MM.1S (cell line): ENCODE data around the gene ZNF205.
"Not testable (repeated sequence)": the region's sequence is repeated elsewhere in the genome, so short reads cannot be mapped to it uniquely, and the experiment has no call there.

Experiments
- DNase-seq: peaks from one replicate; pipeline ENCODE4 v3.0.0-alpha.2; 2015
- H2AFZ ChIP-seq: fragments of 300-600 bp; sonication (generic); 2 replicates; pipeline ENCODE4 v1.6.0; 2016; ENCODE audit warnings: antibody characterized with exemption, low read length
- H3F3A ChIP-seq: fragments of 300-600 bp; sonication (generic); 2 replicates; pipeline ENCODE4 v1.6.1; 2016; ENCODE audit warnings: mild to moderate bottlenecking, antibody characterized with exemption, low read length, moderate library complexity, mixed read lengths; ENCODE audit not compliant: insufficient read depth
- H3K27ac ChIP-seq: fragments of 300-600 bp; sonication (generic); 2 replicates; pipeline ENCODE4 v1.5.1; 2016; ENCODE audit warnings: mild to moderate bottlenecking, low read length
- H3K27me3 ChIP-seq: fragments of 300-600 bp; sonication (generic); replicated peaks from 2 replicates; pipeline ENCODE4 v1.6.0; 2016; ENCODE audit warnings: low read length; ENCODE audit not compliant: insufficient read depth
- H3K36me3 ChIP-seq: fragments of 300-600 bp; sonication (generic); replicated peaks from 2 replicates; pipeline ENCODE4 v1.6.1; 2016; ENCODE audit warnings: mild to moderate bottlenecking, low read length, mixed read lengths; ENCODE audit not compliant: insufficient read depth
- H3K4me1 ChIP-seq: fragments of 300-600 bp; sonication (generic); 2 replicates; pipeline ENCODE4 v1.6.1; 2016; ENCODE audit warnings: low read length, mixed read lengths
- H3K4me2 ChIP-seq: fragments of 300-600 bp; sonication (generic); 2 replicates; pipeline ENCODE4 v1.6.0; 2016; ENCODE audit warnings: low read depth, low read length
- H3K4me3 ChIP-seq: fragments of 300-600 bp; sonication (generic); 2 replicates; pipeline ENCODE4 v1.5.1; 2016; ENCODE audit warnings: low read length, mixed read lengths
- H3K79me2 ChIP-seq: fragments of 300-600 bp; sonication (generic); 2 replicates; pipeline ENCODE4 v1.6.1; 2016; ENCODE audit warnings: mixed run types, low read length, mixed read lengths
- H3K9ac ChIP-seq: fragments of 300-600 bp; sonication (generic); 2 replicates; pipeline ENCODE4 v1.6.1; 2016; ENCODE audit warnings: low read length, mixed read lengths
- H3K9me2 ChIP-seq: fragments of 300-600 bp; sonication (generic); replicated peaks from 2 replicates; pipeline ENCODE4 v1.6.1; 2016; ENCODE audit warnings: mild to moderate bottlenecking, low read length, mixed read lengths; ENCODE audit not compliant: insufficient read depth
- H3K9me3 ChIP-seq: fragments of 300-600 bp; sonication (generic); replicated peaks from 2 replicates; pipeline ENCODE4 v1.6.1; 2016; ENCODE audit warnings: mild to moderate bottlenecking, low read length, mixed read lengths; ENCODE audit not compliant: insufficient read depth
- H4K20me1 ChIP-seq: fragments of 300-600 bp; sonication (generic); 2 replicates; pipeline ENCODE4 v1.6.1; 2016; ENCODE audit warnings: mild to moderate bottlenecking, low read length, moderate library complexity, mixed read lengths; ENCODE audit not compliant: insufficient read depth
- CTCF ChIP-seq: fragments of 300-600 bp; sonication (generic); IDR thresholded peaks from 2 replicates; pipeline ENCODE4 v1.5.1; 2016; ENCODE audit warnings: antibody characterized with exemption, low read length, mixed read lengths
- EZH2 ChIP-seq: fragments of 300-600 bp; sonication (generic); optimal IDR thresholded peaks from 2 replicates; pipeline ENCODE3; 2017; ENCODE audit warnings: low read depth, mild to moderate bottlenecking, antibody characterized with exemption, low read length, mixed read lengths
- EZH2phosphoT487 ChIP-seq: fragments of 300-600 bp; sonication (generic); IDR thresholded peaks from 2 replicates; pipeline ENCODE4 v1.6.1; 2018; ENCODE audit warnings: antibody characterized with exemption, low read length

The ZNF205 gene

GRCh38 chr16:3164121-3164991 is 52.0 kb downstream of the ZNF205 start:
- TF ChIP-seq CTCF: no peak
- no peak for TF ChIP-seq EZH2
- TF ChIP-seq EZH2phosphoT487: no peak
- H3F3A ChIP-seq: no peaks in the 10 kb centered on the region; the same call in 1 of the 2 replicates
- no peaks in the 10 kb centered on the region for H3K9me3 ChIP-seq
- H3K9me2 ChIP-seq: no peaks in the 10 kb centered on the region
- H3K36me3 ChIP-seq: no peaks in the 10 kb centered on the region
- H3K27me3 ChIP-seq: peaks cover 46% of the 10 kb centered on the region
- H3K27ac ChIP-seq: no peak overlapping the region
- peaks cover 6% of the 10 kb centered on the region for H3K4me1 ChIP-seq
- H3K4me3 ChIP-seq: no peak overlapping the region
- no peaks in the 10 kb centered on the region for H4K20me1 ChIP-seq
- H3K4me2 ChIP-seq: no peak overlapping the region
- no peak overlapping the region for H2AFZ ChIP-seq
- DNase-seq: no peak
- no peak overlapping the region for H3K9ac ChIP-seq
- no peaks in the 10 kb centered on the region for H3K79me2 ChIP-seq

GRCh38 chr16:3165111-3165822 is 52.9 kb downstream of the ZNF205 start:
- Histone ChIP-seq H3K27ac (no peak overlapping the region), H3K4me1 (no peaks in the 10 kb centered on the region), H2AFZ (peak overlapping the region; percentile 84), H3K27me3 (peaks cover 55% of the 10 kb centered on the region), H4K20me1 (no peaks in the 10 kb centered on the region), H3K9me2 (no peaks in the 10 kb centered on the region), H3K9me3 (no peaks in the 10 kb centered on the region), H3F3A (no peaks in the 10 kb centered on the region; the same call in 1 of the 2 replicates), H3K4me2 (peak overlapping the region; percentile 83), H3K36me3 (no peaks in the 10 kb centered on the region), H3K79me2 (no peaks in the 10 kb centered on the region), H3K4me3 (peak overlapping the region; percentile 53), H3K9ac (no peak overlapping the region)
- TF ChIP-seq EZH2 (no peak), EZH2phosphoT487 (no peak), CTCF (no peak)
- no peak for DNase-seq

GRCh38 chr16:3166505-3166886 is 54.1 kb downstream of the ZNF205 start:
- no peak overlapping the region for H2AFZ ChIP-seq
- H3K9me3 ChIP-seq: no peaks in the 10 kb centered on the region
- H3K4me1 ChIP-seq: 0 out of 2 replicates have a peak, but pooled peaks cover 6% of the 10 kb centered on the region
- H3K36me3 ChIP-seq: no peaks in the 10 kb centered on the region
- no peak overlapping the region for H3K27ac ChIP-seq
- no peak for DNase-seq
- H3K9ac ChIP-seq: no peak overlapping the region
- H3F3A ChIP-seq: peaks cover 10% of the 10 kb centered on the region
- no peaks in the 10 kb centered on the region for H3K9me2 ChIP-seq
- TF ChIP-seq EZH2phosphoT487 (no peak), CTCF (no peak), EZH2 (no peak)
- no peak overlapping the region for H3K4me2 ChIP-seq
- H3K79me2 ChIP-seq: no peaks in the 10 kb centered on the region
- H3K4me3 ChIP-seq: no peak overlapping the region
- H3K27me3 ChIP-seq: peaks cover 66% of the 10 kb centered on the region
- no peaks in the 10 kb centered on the region for H4K20me1 ChIP-seq

- H3K4me1 ChIP-seq: peaks cover 20% of the 10 kb centered on the region
Measured at GRCh38 chr16:3168729-3169128, 56.3 kb downstream of the ZNF205 start.

More at GRCh38 chr16:3168729-3169128, 56.3 kb downstream of the ZNF205 start:
- H3K4me2 ChIP-seq, H3K79me2 ChIP-seq, H3K9me2 ChIP-seq, H3K9ac ChIP-seq, H3K36me3 ChIP-seq, H4K20me1 ChIP-seq, DNase-seq, H2AFZ ChIP-seq, H3K4me3 ChIP-seq, H3K27ac ChIP-seq, H3K9me3 ChIP-seq: not testable (repeated sequence)
- H3K27me3 ChIP-seq: peaks cover 66% of the 10 kb centered on the region
- peaks cover 30% of the 10 kb centered on the region for H3F3A ChIP-seq
